ENCODE results near the gene OR52B2. TPM values are rescaled to one million over a fixed set of nuclear protein-coding genes. Genes with fewer than 3 reads are reported as not detected.

Gene OR52B2
- total RNA-seq, 4 donors from 2014 or later = 0.51 TPM; not detected in 3

DNA sequence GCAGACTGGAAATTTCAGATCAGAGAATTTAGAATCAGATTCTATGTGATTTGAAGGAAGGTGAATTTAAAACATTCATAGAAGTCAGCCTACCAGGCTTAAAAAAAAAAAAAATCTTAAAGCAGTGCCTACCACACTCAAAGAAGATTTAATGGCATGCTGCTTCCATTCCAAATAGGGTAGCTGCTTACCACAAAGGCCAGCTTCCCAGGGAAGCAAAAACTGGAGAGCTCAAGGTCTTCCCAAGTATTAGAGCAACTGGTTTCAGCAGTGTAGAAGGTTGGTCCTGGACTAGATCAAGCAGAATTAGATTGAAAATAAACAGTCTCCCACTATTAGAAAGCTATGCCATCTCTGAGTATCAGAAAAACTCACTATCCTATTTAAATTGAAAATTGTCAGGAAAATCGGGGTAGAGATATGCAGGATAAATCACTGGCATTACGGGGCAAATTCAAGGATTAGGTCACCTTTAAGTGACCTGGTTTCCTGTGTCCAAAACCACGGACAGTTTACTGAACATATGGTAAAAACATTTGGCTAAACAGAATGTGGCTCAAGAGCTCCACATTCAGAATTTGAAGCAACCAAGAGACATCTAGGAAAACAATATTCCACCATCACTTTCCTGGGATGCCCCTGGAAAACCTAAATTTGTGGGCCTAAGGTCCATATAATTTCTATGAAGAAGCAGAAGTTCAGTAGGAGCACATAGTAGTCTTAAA is 36.5 kb upstream of the OR52B2 start:
- no peak for TF ChIP-seq CTCF (IDR thresholded peaks at IDR 0.05; ENCODE audit: low read depth)

- TF ChIP-seq CTCF (IDR thresholded peaks at IDR 0.05; ENCODE audit: low read depth) = no peak
Observed at GRCh38 chr11:6205366-6205765, 35.2 kb upstream of the OR52B2 start, which contains the start of gene C11orf42. C11orf42 (plus strand) TSS chr11:6205557; CDS start chr11:6205616, 59 bp downstream.

DNA sequence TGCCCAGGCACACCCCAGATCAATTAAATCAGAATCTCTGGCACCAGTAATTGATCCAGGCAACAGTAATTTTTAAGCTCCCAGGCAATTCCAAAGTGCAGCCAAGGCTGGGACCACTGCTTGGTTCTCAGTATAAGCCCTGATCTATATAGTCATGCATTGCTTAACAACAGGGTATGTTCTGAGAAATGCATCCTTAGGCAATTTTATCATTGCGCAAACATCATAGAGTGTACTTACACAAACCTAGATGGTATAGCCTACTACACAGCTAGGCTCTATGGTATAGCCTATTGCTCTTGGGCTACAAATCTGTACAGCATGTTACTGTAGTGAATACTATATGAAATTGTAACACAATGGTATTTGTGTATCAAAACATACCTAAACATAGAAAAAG is 34.6 kb upstream of the OR52B2 start:
- TF ChIP-seq CTCF (IDR thresholded peaks at IDR 0.05; ENCODE audit: low read depth) = no peak

GRCh38 chr11:6203327-6203726 is 33.2 kb upstream of the OR52B2 start:
- no peak for TF ChIP-seq CTCF (IDR thresholded peaks at IDR 0.05; ENCODE audit: low read depth)

DNA sequence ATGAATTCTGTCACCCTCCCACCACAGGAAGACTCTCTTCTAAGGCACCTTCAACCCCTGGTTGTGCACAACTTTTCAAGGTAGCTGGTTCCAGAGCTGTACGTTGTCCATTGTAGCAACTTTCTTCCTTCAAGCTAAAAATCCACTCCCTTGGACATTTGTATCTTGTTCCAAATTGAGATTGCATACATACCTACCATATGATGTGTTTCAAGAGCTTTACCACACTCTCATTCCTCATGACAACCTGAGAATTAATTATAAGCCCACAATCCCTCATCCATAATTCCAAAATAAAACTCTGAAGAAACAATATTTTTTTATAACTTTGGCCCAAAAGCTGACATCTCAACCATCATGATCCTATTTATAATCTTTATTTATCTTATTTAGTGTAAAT is 31.9 kb upstream of the OR52B2 start:
- no peak for TF ChIP-seq CTCF (IDR thresholded peaks at IDR 0.05; ENCODE audit: low read depth)

DNA sequence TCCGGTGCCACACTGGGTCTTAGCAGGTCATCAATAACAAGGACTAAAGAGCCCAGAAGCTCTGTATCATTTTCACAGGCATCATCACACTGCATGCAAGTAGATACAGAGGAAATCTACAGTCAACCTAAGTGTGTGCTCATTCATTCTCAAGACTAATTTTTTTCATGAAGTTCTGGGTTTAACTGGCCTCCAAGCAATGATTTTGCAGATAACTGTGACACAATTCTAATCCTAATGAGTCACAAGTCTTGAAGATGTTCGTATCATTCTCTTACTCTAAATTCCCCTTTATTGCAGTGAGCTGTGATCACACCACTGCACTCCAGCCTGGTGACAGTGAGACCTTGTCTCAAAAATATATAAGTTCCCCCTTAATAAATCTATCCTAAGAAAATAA is 31.4 kb upstream of the OR52B2 start:
- TF ChIP-seq CTCF (IDR thresholded peaks at IDR 0.05; ENCODE audit: low read depth) = no peak

- no peak for TF ChIP-seq CTCF (IDR thresholded peaks at IDR 0.05; ENCODE audit: low read depth)
Observed at GRCh38 chr11:6200975-6201374, 30.8 kb upstream of the OR52B2 start.

Data from subcutaneous adipose tissue (tissue), 4 donors.